ENCODE data around the gene SIX5. TPM values are rescaled to one million over a fixed set of nuclear protein-coding genes. Genes with fewer than 3 reads are reported as not detected.

SIX5 gene
- total RNA-seq, 1 donor from 2014 or later = 11.7 TPM

Other genes with a start within 250 kb of the SIX5 start
- 5.1 and 9.4 TPM in 2 replicates for gene OPA3, start 184.4 kb downstream of the SIX5 start, total RNA-seq
- gene GPR4, start 167.0 kb downstream of the SIX5 start, total RNA-seq = 3.2 and 5.0 TPM in 2 replicates
- 18.9 and 26.1 TPM in 2 replicates for gene EML2, start 129.9 kb downstream of the SIX5 start, total RNA-seq
- gene GIPR, start 101.0 kb downstream of the SIX5 start, total RNA-seq = 0.05 TPM in 1 of 2 replicates, not detected in the other
- gene SNRPD2, start 77.3 kb downstream of the SIX5 start, total RNA-seq = 218 and 295 TPM in 2 replicates
- 8.3 and 11.8 TPM in 2 replicates for gene QPCTL, start 76.6 kb downstream of the SIX5 start, total RNA-seq
- gene FBXO46, start 38.4 kb downstream of the SIX5 start, total RNA-seq = 7.7 and 7.8 TPM in 2 replicates
- gene MEIOSIN, start 35.8 kb downstream of the SIX5 start, total RNA-seq = not detected in 2 replicates
- 10.9 and 12.4 TPM in 2 replicates for gene DMPK, start 13.2 kb upstream of the SIX5 start, total RNA-seq
- gene DMWD, start 23.6 kb upstream of the SIX5 start, total RNA-seq = 28.8 and 31.7 TPM in 2 replicates
- under 0.01 and 0.05 TPM in 2 replicates for gene RSPH6A, start 46.1 kb upstream of the SIX5 start, total RNA-seq
- 32.7 and 55.1 TPM in 2 replicates for gene SYMPK, start 93.9 kb upstream of the SIX5 start, total RNA-seq
- 0.14 TPM in 1 of 2 replicates, not detected in the other for gene FOXA3, start 95.1 kb upstream of the SIX5 start, total RNA-seq
- gene IRF2BP1, start 116.9 kb upstream of the SIX5 start, total RNA-seq = 31.6 and 32.7 TPM in 2 replicates
- 1.4 and 2.7 TPM in 2 replicates for gene MYPOP, start 133.4 kb upstream of the SIX5 start, total RNA-seq
- not detected in 2 replicates for gene NANOS2, start 145.5 kb upstream of the SIX5 start, total RNA-seq
- gene NOVA2, start 204.6 kb upstream of the SIX5 start, total RNA-seq = 7.0 and 16.9 TPM in 2 replicates
- 7.3 and 8.1 TPM in 2 replicates for gene CCDC61, start 226.2 kb upstream of the SIX5 start, total RNA-seq

Data from dermis blood vessel endothelial cell (primary cell).